GM12878 (cell line): ENCODE measurements around the gene CDH20.

Experiments
- SMAD1 ChIP-seq: fragments of 450-650 bp; IDR thresholded peaks from 2 replicates; pipeline ENCODE4 v1.6.1; 2018; ENCODE audit warnings: mild to moderate bottlenecking, low read depth; ENCODE audit not compliant: partially characterized antibody
- TAF1 ChIP-seq: IDR thresholded peaks from 2 replicates; pipeline ENCODE4 v1.6.1; 2011; ENCODE audit warnings: mild to moderate bottlenecking, low read depth, low read length, borderline replicate concordance
- ZNF622 ChIP-seq: fragments of 450-650 bp; IDR thresholded peaks from 2 replicates; pipeline ENCODE4 v1.6.1; 2017; ENCODE audit warnings: mild to moderate bottlenecking, inconsistent platforms
- TF ChIP-seq, protein P1 (sequence below): IDR thresholded peaks from 2 replicates; pipeline ENCODE4 v1.6.1; 2012; ENCODE audit warnings: low read depth, low read length, improper control_type of control experiment
- TF ChIP-seq, protein P2 (sequence below): fragments of 450-650 bp; IDR thresholded peaks from 2 replicates; pipeline ENCODE4 v1.6.1; 2017; ENCODE audit warnings: antibody characterized with exemption, mild to moderate bottlenecking, moderate library complexity
- TF ChIP-seq, protein P3 (sequence below): IDR thresholded peaks from 2 replicates; pipeline ENCODE4 v1.6.1; 2011; ENCODE audit warnings: low read depth, low read length, improper control_type of control experiment, borderline replicate concordance

DNA sequence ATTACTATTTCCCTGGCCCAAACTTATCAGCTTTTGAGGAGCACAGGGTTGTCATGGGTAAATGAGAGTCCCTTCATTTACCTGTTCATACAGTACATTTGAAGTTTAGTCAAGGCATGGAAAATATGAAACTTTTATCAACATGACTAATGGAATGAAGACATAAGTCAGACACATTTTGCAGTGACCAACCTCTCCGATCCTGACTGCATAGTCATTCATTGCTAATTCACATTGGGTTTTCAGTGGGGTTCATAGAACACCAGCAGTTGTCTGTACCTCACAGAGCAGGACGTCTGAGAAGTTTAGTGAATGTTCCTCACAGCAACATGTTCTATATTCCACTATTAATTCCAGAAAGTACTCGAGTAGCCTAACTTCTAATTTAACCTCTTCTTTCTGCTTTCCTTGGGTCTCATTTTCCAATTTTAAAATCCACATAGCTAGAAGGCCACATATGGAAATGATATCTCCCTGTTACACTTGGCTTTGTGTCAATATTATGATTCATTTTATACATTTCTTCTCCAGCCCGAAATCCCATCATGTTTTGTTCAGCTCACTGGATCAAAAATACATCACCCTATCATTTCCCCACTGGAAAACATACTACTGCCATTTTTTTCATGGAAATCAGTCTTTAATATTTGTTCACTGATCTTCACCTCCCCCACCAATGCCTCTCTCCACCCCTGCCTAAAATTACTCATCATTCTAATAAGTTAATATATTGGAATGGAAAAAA is 65.9 kb downstream of the CDH20 start:
- TF ChIP-seq SMAD1 (no peak), ZNF622 (no peak), TAF1 (no peak)
- TF ChIP-seq, protein P1, sequence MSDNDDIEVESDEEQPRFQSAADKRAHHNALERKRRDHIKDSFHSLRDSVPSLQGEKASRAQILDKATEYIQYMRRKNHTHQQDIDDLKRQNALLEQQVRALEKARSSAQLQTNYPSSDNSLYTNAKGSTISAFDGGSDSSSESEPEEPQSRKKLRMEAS = no peak
- TF ChIP-seq, protein P2, sequence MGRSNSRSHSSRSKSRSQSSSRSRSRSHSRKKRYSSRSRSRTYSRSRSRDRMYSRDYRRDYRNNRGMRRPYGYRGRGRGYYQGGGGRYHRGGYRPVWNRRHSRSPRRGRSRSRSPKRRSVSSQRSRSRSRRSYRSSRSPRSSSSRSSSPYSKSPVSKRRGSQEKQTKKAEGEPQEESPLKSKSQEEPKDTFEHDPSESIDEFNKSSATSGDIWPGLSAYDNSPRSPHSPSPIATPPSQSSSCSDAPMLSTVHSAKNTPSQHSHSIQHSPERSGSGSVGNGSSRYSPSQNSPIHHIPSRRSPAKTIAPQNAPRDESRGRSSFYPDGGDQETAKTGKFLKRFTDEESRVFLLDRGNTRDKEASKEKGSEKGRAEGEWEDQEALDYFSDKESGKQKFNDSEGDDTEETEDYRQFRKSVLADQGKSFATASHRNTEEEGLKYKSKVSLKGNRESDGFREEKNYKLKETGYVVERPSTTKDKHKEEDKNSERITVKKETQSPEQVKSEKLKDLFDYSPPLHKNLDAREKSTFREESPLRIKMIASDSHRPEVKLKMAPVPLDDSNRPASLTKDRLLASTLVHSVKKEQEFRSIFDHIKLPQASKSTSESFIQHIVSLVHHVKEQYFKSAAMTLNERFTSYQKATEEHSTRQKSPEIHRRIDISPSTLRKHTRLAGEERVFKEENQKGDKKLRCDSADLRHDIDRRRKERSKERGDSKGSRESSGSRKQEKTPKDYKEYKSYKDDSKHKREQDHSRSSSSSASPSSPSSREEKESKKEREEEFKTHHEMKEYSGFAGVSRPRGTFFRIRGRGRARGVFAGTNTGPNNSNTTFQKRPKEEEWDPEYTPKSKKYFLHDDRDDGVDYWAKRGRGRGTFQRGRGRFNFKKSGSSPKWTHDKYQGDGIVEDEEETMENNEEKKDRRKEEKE = no peak
- TF ChIP-seq, protein P3, sequence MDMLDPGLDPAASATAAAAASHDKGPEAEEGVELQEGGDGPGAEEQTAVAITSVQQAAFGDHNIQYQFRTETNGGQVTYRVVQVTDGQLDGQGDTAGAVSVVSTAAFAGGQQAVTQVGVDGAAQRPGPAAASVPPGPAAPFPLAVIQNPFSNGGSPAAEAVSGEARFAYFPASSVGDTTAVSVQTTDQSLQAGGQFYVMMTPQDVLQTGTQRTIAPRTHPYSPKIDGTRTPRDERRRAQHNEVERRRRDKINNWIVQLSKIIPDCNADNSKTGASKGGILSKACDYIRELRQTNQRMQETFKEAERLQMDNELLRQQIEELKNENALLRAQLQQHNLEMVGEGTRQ = no peak
